Endothelial cell (in vitro differentiated cells): ENCODE measurements around the gene KRT76. TPM values are rescaled to one million over a fixed set of nuclear protein-coding genes. Genes with fewer than 3 reads are reported as not detected.

ENCODE experiments used
- DNase-seq: peaks from one replicate; pipeline ENCODE4 v3.0.0; 2021; ENCODE audit warnings: low spot score
- H3K27ac Mint-ChIP-seq: one replicate; pipeline ENCODE4 v1.8.0; 2021; ENCODE audit warnings: mixed read lengths, inconsistent platforms; ENCODE audit not compliant: unreplicated experiment
- H3K27me3 Mint-ChIP-seq: one replicate; pipeline ENCODE4 v1.8.0; 2021; ENCODE audit warnings: mild to moderate bottlenecking, moderate library complexity, mixed read lengths, inconsistent platforms; ENCODE audit not compliant: unreplicated experiment
- H3K36me3 Mint-ChIP-seq: one replicate; pipeline ENCODE4 v1.8.0; 2021; ENCODE audit warnings: mild to moderate bottlenecking, low read depth, mixed read lengths, inconsistent platforms; ENCODE audit not compliant: unreplicated experiment
- H3K4me1 Mint-ChIP-seq: one replicate; pipeline ENCODE4 v1.8.0; 2021; ENCODE audit warnings: mild to moderate bottlenecking, mixed read lengths, inconsistent platforms; ENCODE audit not compliant: unreplicated experiment
- H3K4me3 Mint-ChIP-seq: one replicate; pipeline ENCODE4 v1.8.0; 2021; ENCODE audit warnings: mild to moderate bottlenecking, mixed read lengths, inconsistent platforms; ENCODE audit not compliant: unreplicated experiment
- H3K9me3 Mint-ChIP-seq: one replicate; pipeline ENCODE4 v1.8.0; 2021; ENCODE audit warnings: mixed read lengths, inconsistent platforms; ENCODE audit not compliant: unreplicated experiment
- CTCF ChIP-seq: fragments of 200-600 bp; sonication (generic); IDR thresholded peaks from one replicate; pipeline ENCODE4 v1.5.0; 2021; ENCODE audit warnings: antibody characterized with exemption; ENCODE audit not compliant: unreplicated experiment
- total RNA-seq: library from RNA; stranded (reverse); fragmentation: NEBNext Ultra II Directional; extraction: Animal tissue kit (Norgen Biotek cat#: 25700); gene quantifications from one replicate; pipeline ENCODE4 v1.2.1, GENCODE V29; 2021; ENCODE audit not compliant: unreplicated experiment

The KRT76 gene
- total RNA-seq, 1 donor from 2014 or later, result not detected

GRCh38 chr12:52768479-52769200 is 8.5 kb downstream of the KRT76 start:
- no peaks in the 10 kb centered on the region for H3K9me3 Mint-ChIP-seq
- no peaks in the 10 kb centered on the region for H3K36me3 Mint-ChIP-seq
- TF ChIP-seq CTCF, result no peak
- no peaks in the 10 kb centered on the region for H3K4me1 Mint-ChIP-seq
- no peak for DNase-seq
- no peak overlapping the region for H3K27ac Mint-ChIP-seq
- no peak overlapping the region for H3K4me3 Mint-ChIP-seq
- H3K27me3 Mint-ChIP-seq, result no peaks in the 10 kb centered on the region

GRCh38 chr12:52767427-52767826 is 9.7 kb downstream of the KRT76 start:
- Mint-ChIP-seq H3K4me3 (no peak overlapping the region), H3K4me1 (no peaks in the 10 kb centered on the region), H3K27ac (no peak overlapping the region), H3K9me3 (no peaks in the 10 kb centered on the region), H3K27me3 (no peaks in the 10 kb centered on the region), H3K36me3 (no peaks in the 10 kb centered on the region)
- TF ChIP-seq CTCF, result no peak
- no peak for DNase-seq

- DNase-seq, result no peak
- Mint-ChIP-seq H3K36me3 (no peaks in the 10 kb centered on the region), H3K4me1 (no peaks in the 10 kb centered on the region), H3K27me3 (no peaks in the 10 kb centered on the region), H3K9me3 (no peaks in the 10 kb centered on the region), H3K27ac (no peak overlapping the region), H3K4me3 (no peak overlapping the region)
- no peak for TF ChIP-seq CTCF
Observed at GRCh38 chr12:52767020-52767379, 10.1 kb downstream of the KRT76 start.

- DNase-seq, result no peak
- Mint-ChIP-seq H3K4me1 (no peaks in the 10 kb centered on the region), H3K4me3 (no peak overlapping the region), H3K36me3 (no peaks in the 10 kb centered on the region), H3K27me3 (no peaks in the 10 kb centered on the region), H3K27ac (no peak overlapping the region), H3K9me3 (no peaks in the 10 kb centered on the region)
- no peak for TF ChIP-seq CTCF
Observed at GRCh38 chr12:52766351-52767019, 10.7 kb downstream of the KRT76 start.

- TF ChIP-seq CTCF, result no peak
- H3K9me3 Mint-ChIP-seq, result no peaks in the 10 kb centered on the region
- no peaks in the 10 kb centered on the region for H3K36me3 Mint-ChIP-seq
- DNase-seq, result no peak
- H3K27me3 Mint-ChIP-seq, result no peaks in the 10 kb centered on the region
- no peak overlapping the region for H3K27ac Mint-ChIP-seq
- no peaks in the 10 kb centered on the region for H3K4me1 Mint-ChIP-seq
- no peak overlapping the region for H3K4me3 Mint-ChIP-seq
Observed at GRCh38 chr12:52765702-52766101, 11.4 kb downstream of the KRT76 start.
